Prostate gland (tissue), 2 donors: ENCODE data around the gene ATP9A.

Experiments
- CTCF ChIP-seq, 4 experiments: fragments of 200-600 bp in 2 of 4; fragments of 450-650 bp in 2 of 4; sonication (generic) in 2 of 4; IDR thresholded peaks; 1 replicate in 3 of 4; 2 replicates in 1 of 4; pipeline ENCODE4 v1.5.1; 2016 to 2019; ENCODE audit warnings: antibody characterized with exemption in 4 of 4, mild to moderate bottlenecking in 2 of 4, moderate library complexity in 2 of 4
- POLR2A ChIP-seq: fragments of 450-650 bp; IDR thresholded peaks from one replicate; pipeline ENCODE4 v1.6.1; 2016; ENCODE audit warnings: antibody characterized with exemption, mild to moderate bottlenecking
- POLR2AphosphoS5 ChIP-seq: sonication (generic); formaldehyde crosslinking; IDR thresholded peaks from one replicate; pipeline ENCODE4 v1.6.1; 2017; ENCODE audit warnings: antibody characterized with exemption

GRCh38 chr20:51810155-51811041 is 42.2 kb upstream of the ATP9A start:
- TF ChIP-seq CTCF (IDR thresholded peaks at IDR 0.05) (no peak), POLR2A (no peak), POLR2AphosphoS5 (no peak)
